Duodenal mucosa (tissue), 2 donors: ENCODE measurements around the gene EDA.

ENCODE experiments used
- H3K27ac ChIP-seq: one replicate; pipeline ENCODE4 v1.7.0; 2013; ENCODE audit warnings: low read depth, low read length
- H3K27me3 ChIP-seq, 2 donors: one replicate each; pipeline ENCODE4 v1.7.0; 2013; ENCODE audit warnings: low read length in 2 of 2, control low read depth in 1 of 2; ENCODE audit not compliant: insufficient read depth in 2 of 2, control insufficient read depth in 1 of 2
- H3K36me3 ChIP-seq, 2 donors: one replicate each; pipeline ENCODE4 v1.7.0; 2013; ENCODE audit warnings: low read length in 2 of 2, control low read depth in 1 of 2; ENCODE audit not compliant: insufficient read depth in 2 of 2, control insufficient read depth in 1 of 2
- H3K4me1 ChIP-seq, 2 donors: one replicate each; pipeline ENCODE4 v1.7.0; 2013; ENCODE audit warnings: low read length in 2 of 2, control low read depth in 1 of 2; ENCODE audit not compliant: insufficient read depth in 2 of 2, control insufficient read depth in 1 of 2
- H3K4me3 ChIP-seq, 2 donors: one replicate each; pipeline ENCODE4 v1.7.0; 2013; ENCODE audit warnings: low read length in 2 of 2, low read depth in 1 of 2
- H3K9ac ChIP-seq, 2 donors: one replicate each; pipeline ENCODE4 v1.7.0; 2013; ENCODE audit warnings: low read length in 2 of 2, low read depth in 1 of 2
- H3K9me3 ChIP-seq, 2 donors: one replicate each; pipeline ENCODE4 v1.7.0; 2013; ENCODE audit warnings: low read length in 2 of 2, control low read depth in 1 of 2; ENCODE audit not compliant: control insufficient read depth in 1 of 2

The EDA gene

DNA sequence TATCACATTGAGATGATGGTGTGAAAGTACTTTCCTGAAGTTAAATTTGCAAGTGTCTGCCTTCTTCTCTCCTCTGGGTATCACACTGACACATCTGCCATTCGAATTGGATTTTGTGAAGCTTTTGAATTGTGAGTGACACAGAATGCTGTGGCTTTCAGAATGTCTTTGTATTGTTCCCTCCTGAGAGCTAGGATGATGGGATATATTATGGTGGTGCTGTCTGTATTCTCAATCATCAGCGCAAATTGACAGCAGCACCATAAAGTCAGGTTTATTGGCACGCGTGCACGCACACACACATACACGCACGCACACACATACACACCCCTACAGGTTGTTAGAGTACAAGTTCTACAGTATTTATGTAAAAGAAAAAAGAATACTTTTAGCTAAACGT is 290.5 kb downstream of the EDA start:
- no peak overlapping the region for H3K27ac ChIP-seq
- no peak overlapping the region for H3K9ac ChIP-seq
- no peaks in the 10 kb centered on the region for H3K27me3 ChIP-seq
- H3K9me3 ChIP-seq = no peaks in the 10 kb centered on the region
- no peaks in the 10 kb centered on the region for H3K36me3 ChIP-seq
- no peak overlapping the region for H3K4me3 ChIP-seq
- H3K4me1 ChIP-seq = no peaks in the 10 kb centered on the region

DNA sequence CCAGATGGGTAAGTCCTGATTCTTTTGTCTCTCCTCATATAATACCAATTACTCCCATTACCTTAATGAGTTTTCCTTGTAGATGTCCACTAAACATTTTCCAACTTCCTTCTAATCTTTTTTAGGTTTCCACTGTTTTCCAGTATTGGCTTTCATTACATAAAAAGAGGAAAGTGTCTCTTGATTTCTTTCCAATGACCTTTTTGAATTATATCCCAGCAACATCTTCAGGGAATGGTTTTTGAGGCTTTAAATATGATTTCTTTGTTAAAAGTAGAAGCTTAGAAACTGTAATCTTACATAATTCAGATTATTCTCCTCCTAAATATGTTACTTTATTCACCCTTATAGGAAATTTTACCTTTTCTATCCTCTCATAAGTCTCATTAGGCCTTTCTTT is 298.9 kb downstream of the EDA start:
- no peak overlapping the region for H3K27ac ChIP-seq
- H3K4me3 ChIP-seq = no peak overlapping the region
- no peaks in the 10 kb centered on the region for H3K9me3 ChIP-seq
- no peaks in the 10 kb centered on the region for H3K4me1 ChIP-seq
- H3K36me3 ChIP-seq = no peaks in the 10 kb centered on the region
- H3K9ac ChIP-seq = no peak overlapping the region
- H3K27me3 ChIP-seq = no peaks in the 10 kb centered on the region

DNA sequence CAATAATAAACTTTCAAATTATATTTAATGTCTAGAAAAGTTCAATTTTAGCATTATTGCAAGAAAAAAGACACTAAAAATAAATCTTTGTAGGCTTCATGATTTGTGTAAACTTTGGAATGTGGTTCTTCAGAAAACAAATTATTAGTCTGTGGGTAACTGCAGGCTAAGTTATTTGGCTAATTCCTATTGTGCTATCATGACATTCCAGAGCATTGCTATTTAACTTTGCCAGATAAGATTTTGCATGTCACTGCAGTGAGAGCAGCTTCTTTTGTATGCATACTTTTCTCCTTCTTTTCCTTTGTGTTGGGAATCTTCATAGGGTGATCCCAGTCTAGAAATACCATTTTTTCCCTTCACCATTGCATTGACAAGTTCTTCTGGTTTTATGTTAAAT is 303.8 kb downstream of the EDA start:
- Histone ChIP-seq H3K9me3 (no peaks in the 10 kb centered on the region), H3K4me3 (no peak overlapping the region), H3K4me1 (no peaks in the 10 kb centered on the region), H3K36me3 (no peaks in the 10 kb centered on the region), H3K27ac (no peak overlapping the region), H3K27me3 (no peaks in the 10 kb centered on the region), H3K9ac (no peak overlapping the region)

DNA sequence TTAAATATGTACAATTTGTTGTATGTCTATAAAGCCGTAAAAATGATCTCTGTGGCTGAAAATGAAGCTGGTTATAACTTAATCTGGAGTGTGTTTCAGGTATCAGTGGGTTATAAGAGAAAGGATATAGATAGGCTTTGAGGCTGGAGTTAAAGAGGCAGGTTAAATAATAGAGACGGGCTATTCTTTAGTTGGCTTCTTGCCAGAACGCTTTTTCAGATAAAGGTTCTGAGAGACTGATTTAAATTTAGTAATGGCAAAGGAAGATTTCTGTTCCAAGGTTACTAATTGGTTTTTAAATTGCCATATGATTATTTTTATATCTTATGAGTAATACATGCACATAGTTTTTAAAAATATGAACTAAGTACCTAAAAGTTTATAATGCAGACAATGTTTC is 316.4 kb downstream of the EDA start:
- Histone ChIP-seq H3K36me3 (no peaks in the 10 kb centered on the region), H3K4me3 (no peak overlapping the region), H3K27me3 (no peaks in the 10 kb centered on the region), H3K4me1 (no peaks in the 10 kb centered on the region), H3K27ac (no peak overlapping the region), H3K9me3 (no peaks in the 10 kb centered on the region), H3K9ac (no peak overlapping the region)

DNA sequence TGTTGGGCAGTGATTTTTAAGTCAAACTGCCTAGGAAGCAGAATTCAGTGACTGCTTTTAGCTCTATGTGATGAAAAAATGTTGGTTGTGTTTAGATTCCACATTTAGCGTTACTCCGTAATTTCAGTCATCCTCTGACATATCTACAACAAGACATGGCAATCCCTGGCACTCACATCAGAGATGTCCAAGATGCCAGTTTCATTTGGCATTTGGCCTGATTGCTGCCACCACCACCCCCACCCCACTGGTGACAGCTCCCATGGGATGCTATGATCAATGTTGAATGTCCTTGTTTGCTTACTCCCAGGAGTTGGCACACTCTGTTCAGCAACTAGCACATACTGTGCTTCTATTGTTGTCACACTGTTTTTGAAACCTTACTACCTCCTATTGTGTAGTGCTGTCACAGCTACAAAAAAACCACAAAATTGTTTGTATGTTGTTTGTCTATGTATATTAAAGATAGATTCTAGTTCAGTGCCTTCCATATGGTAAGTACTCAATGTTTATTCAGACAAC is 332.4 kb downstream of the EDA start:
- Histone ChIP-seq H3K9ac (no peak overlapping the region), H3K9me3 (no peaks in the 10 kb centered on the region), H3K4me1 (no peaks in the 10 kb centered on the region), H3K27me3 (no peaks in the 10 kb centered on the region), H3K4me3 (no peak overlapping the region), H3K27ac (no peak overlapping the region), H3K36me3 (no peaks in the 10 kb centered on the region)

DNA sequence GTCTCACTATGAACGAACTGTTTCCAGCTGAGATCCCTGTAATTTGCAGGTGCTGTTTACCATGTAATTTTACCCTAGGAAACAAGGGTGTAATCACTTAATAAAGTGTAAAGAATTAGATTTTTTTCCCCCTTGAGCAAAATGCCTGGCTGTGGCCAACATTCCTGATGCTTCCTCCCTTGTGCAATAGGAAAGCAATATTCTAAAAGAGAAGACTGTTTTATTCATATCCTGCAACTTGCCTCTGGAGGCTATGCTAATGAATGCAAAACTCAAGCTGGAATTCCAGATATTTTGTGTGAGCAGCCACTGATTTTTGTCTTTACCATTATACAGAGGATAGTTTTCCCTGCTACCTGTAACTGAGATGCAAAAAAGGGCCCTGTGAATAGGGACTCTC is 335.8 kb downstream of the EDA start:
- Histone ChIP-seq H3K36me3 (no peaks in the 10 kb centered on the region), H3K4me3 (no peak overlapping the region), H3K9me3 (no peaks in the 10 kb centered on the region), H3K27me3 (no peaks in the 10 kb centered on the region), H3K27ac (no peak overlapping the region), H3K9ac (no peak overlapping the region), H3K4me1 (no peaks in the 10 kb centered on the region)

DNA sequence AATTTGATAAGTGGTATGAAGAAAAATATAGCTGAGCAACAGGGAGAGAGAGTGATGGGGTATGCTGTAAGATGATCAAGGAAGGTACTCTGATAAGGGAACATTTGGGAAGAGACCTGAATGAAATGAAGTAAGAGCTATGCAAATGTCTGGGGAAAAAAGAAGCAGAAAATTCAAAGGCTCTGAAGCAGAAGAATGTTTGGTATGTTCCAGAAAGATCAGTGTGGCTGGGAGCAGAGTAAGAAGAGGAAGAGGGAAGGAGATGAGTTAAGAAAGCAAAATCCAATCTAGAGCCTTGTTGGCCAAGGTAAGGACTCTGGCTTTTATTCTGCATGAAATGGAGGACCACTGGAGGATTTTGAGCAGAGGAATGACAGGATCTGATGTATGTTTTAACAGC is 343.8 kb downstream of the EDA start:
- no peaks in the 10 kb centered on the region for H3K9me3 ChIP-seq
- no peaks in the 10 kb centered on the region for H3K27me3 ChIP-seq
- no peaks in the 10 kb centered on the region for H3K4me1 ChIP-seq
- no peaks in the 10 kb centered on the region for H3K36me3 ChIP-seq
- no peak overlapping the region for H3K27ac ChIP-seq
- H3K9ac ChIP-seq = no peak overlapping the region
- H3K4me3 ChIP-seq = no peak overlapping the region

DNA sequence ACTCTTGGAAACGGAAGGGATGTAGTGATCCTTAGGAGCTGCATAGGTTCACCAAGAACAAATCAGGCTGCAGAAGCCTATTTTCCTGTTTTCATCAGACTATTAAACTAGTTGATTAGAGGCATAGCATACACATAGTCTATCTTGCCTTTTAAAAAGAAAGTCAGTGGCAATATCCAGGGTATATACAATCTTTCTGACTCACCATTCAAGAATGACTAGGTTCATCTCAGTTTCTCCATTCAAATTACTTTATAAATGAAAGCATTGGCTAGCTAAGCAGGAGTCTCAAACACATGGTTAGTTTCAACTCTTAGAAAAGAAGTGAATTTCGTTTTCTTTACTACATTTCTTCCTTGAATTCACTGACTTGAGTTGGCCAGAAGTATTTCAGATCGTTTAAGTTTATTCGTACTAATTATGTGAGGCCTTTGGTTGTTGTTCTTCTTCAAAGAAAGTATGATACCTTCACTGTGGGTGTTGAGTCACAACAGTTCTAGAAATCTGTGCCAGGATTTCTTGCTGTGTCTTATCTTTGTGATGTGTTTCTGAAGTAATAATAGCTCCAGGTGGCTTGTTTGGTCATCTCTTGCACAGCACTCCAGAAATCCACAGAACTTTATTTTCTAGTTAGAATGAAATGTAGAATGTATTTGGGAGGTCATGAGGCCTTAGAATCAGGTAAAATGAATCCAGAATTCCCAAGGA is 345.6 kb downstream of the EDA start:
- no peaks in the 10 kb centered on the region for H3K27me3 ChIP-seq
- H3K36me3 ChIP-seq = no peaks in the 10 kb centered on the region

DNA sequence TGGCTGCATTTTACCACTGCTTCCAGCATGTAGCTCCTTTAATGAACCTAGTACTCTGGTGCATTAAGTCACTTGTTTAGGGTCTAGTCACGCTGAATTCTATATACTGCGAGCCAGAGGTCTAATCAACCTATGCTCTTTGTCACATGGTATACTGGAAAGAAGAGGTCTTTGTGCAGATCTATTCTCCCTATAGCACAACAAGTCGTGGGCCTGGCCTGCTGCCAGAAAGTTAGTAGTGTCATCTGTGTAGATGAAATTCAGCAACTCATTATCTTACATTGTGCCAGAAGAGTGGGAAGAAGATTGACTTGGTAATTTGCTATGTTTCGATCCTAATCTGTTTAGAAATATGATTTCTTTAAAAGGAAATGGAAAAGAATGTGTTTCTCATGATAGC is 353.0 kb downstream of the EDA start:
- H3K9ac ChIP-seq = no peak overlapping the region
- no peak overlapping the region for H3K27ac ChIP-seq
- H3K4me3 ChIP-seq = no peak overlapping the region
- no peaks in the 10 kb centered on the region for H3K9me3 ChIP-seq
- no peaks in the 10 kb centered on the region for H3K27me3 ChIP-seq
- H3K36me3 ChIP-seq = no peaks in the 10 kb centered on the region
- H3K4me1 ChIP-seq = no peaks in the 10 kb centered on the region

More for the DNA sequence above, 345.6 kb downstream of the EDA start:
- no peaks in the 10 kb centered on the region for H3K9me3 ChIP-seq
- H3K27ac ChIP-seq = no peak overlapping the region
- H3K4me1 ChIP-seq = no peaks in the 10 kb centered on the region
- no peak overlapping the region for H3K4me3 ChIP-seq
- no peak overlapping the region for H3K9ac ChIP-seq

DNA sequence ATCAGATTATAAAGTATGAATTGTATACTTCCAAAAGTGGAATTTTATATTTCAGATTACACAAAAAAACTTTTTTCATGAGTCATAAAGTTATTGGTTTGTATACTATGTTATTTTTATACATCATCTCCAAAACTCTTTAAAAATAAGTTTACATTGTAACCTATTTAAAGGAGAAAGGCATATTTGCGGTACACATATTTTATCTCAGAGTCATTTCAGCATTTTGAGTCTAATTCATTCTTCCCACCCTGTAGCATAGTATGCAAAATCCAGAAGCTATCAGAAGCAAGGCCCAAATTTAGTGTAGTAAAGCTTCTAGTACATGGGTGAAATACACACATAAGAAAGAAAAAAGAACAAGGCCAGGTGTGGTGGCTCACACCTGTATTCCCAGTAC is 353.5 kb downstream of the EDA start:
- Histone ChIP-seq H3K4me1 (no peaks in the 10 kb centered on the region), H3K9me3 (no peaks in the 10 kb centered on the region), H3K36me3 (no peaks in the 10 kb centered on the region), H3K9ac (no peak overlapping the region), H3K27ac (no peak overlapping the region), H3K27me3 (no peaks in the 10 kb centered on the region), H3K4me3 (no peak overlapping the region)
